AG08396 (cell line): ENCODE results near the gene ZBTB7C.

ENCODE experiments used
- DNase-seq: peaks from one replicate; pipeline ENCODE4 v3.0.0; 2012; ENCODE audit warnings: low spot score, mixed read lengths

ZBTB7C gene

GRCh38 chr18:48191494-48191893 is 217.7 kb downstream of the ZBTB7C start:
- DNase-seq = no peak

GRCh38 chr18:48190994-48191393 is 218.2 kb downstream of the ZBTB7C start:
- no peak for DNase-seq

- DNase-seq = no peak
These were observed 220.6 kb downstream of the ZBTB7C start for GRCh38 chr18:48188609-48189008.

GRCh38 chr18:48186861-48187260 is 222.3 kb downstream of the ZBTB7C start:
- no peak for DNase-seq

- DNase-seq = no peak
These were observed 222.9 kb downstream of the ZBTB7C start for GRCh38 chr18:48186131-48186766.

GRCh38 chr18:48184118-48184517 is 225.1 kb downstream of the ZBTB7C start:
- DNase-seq = no peak

GRCh38 chr18:48183613-48184012 is 225.6 kb downstream of the ZBTB7C start:
- DNase-seq = no peak

- no peak for DNase-seq
These were observed 226.4 kb downstream of the ZBTB7C start for GRCh38 chr18:48182779-48183178.

GRCh38 chr18:48181857-48182256 is 227.3 kb downstream of the ZBTB7C start:
- no peak for DNase-seq

- DNase-seq = no peak
These were observed 227.9 kb downstream of the ZBTB7C start for GRCh38 chr18:48181087-48181823.

GRCh38 chr18:48179666-48180065 is 229.5 kb downstream of the ZBTB7C start:
- no peak for DNase-seq

- no peak for DNase-seq
These were observed 230.2 kb downstream of the ZBTB7C start for GRCh38 chr18:48179001-48179400.

- no peak for DNase-seq
These were observed 232.3 kb downstream of the ZBTB7C start for GRCh38 chr18:48176909-48177308.

GRCh38 chr18:48173557-48173956 is 235.6 kb downstream of the ZBTB7C start:
- DNase-seq = no peak

GRCh38 chr18:48172226-48173006 is 236.8 kb downstream of the ZBTB7C start:
- no peak for DNase-seq

- DNase-seq = no peak
These were observed 237.5 kb downstream of the ZBTB7C start for GRCh38 chr18:48171490-48172188.

- no peak for DNase-seq
These were observed 238.5 kb downstream of the ZBTB7C start for GRCh38 chr18:48170651-48171050.

- no peak for DNase-seq
These were observed 240.3 kb downstream of the ZBTB7C start for GRCh38 chr18:48168861-48169260.

- no peak for DNase-seq
These were observed 241.3 kb downstream of the ZBTB7C start for GRCh38 chr18:48167897-48168253.

GRCh38 chr18:48166336-48166875 is 242.8 kb downstream of the ZBTB7C start:
- DNase-seq = no peak

- no peak for DNase-seq
These were observed 243.9 kb downstream of the ZBTB7C start for GRCh38 chr18:48165111-48165866.
